Keratinocyte (primary cell): ENCODE measurements around the gene KDM6B.
A peak's percentile ranks its signal among the peaks of the same experiment; 100 is the strongest.

Experiments
- EZH2 ChIP-seq: IDR thresholded peaks from one replicate; pipeline ENCODE4 v1.6.1; 2012; ENCODE audit warnings: inconsistent platforms, mild to moderate bottlenecking, low read length, moderate library complexity
- TF ChIP-seq, protein P1 (sequence below), 3 experiments: IDR thresholded peaks in 1 of 3; conservative IDR thresholded peaks in 1 of 3; optimal IDR thresholded peaks in 1 of 3; 2 replicates in 2 of 3; 3 replicates in 1 of 3; pipeline versions ENCODE3 to v1.5.1; 2011; ENCODE audit warnings: low read length in 3 of 3, mild to moderate bottlenecking in 3 of 3, moderate library complexity in 2 of 3, control low read depth in 1 of 3, inconsistent platforms in 1 of 3; ENCODE audit not compliant: insufficient read depth in 2 of 3; ENCODE audit errors: extremely low read depth in 1 of 3

DNA sequence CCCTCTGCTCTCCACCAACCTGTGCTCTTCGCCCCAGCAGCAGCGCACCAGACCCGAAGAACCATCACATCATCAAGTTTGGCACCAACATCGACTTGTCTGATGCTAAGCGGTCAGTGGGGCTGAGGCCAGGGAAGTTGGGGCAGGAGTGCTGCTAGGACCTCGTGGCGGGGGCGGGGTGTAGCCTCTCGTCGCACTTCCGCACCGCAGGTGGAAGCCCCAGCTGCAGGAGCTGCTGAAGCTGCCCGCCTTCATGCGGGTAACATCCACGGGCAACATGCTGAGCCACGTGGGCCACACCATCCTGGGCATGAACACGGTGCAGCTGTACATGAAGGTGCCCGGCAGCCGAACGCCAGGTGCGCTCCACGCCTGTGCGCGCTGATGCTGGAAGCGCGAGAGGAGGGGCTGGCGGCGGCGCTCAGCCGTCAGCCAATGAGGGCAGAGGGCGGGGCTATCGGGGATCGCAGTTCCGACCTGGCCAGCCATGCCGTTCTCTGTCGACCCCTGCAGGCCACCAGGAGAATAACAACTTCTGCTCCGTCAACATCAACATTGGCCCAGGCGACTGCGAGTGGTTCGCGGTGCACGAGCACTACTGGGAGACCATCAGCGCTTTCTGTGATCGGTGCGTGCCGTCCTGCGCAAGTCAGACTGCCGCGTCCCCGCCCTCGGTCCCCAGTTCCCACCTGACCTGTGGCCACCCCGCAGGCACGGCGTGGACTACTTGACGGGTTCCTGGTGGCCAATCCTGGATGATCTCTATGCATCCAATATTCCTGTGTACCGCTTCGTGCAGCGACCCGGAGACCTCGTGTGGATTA is 17.6 kb downstream of the KDM6B start:
- TF ChIP-seq, protein P1, sequence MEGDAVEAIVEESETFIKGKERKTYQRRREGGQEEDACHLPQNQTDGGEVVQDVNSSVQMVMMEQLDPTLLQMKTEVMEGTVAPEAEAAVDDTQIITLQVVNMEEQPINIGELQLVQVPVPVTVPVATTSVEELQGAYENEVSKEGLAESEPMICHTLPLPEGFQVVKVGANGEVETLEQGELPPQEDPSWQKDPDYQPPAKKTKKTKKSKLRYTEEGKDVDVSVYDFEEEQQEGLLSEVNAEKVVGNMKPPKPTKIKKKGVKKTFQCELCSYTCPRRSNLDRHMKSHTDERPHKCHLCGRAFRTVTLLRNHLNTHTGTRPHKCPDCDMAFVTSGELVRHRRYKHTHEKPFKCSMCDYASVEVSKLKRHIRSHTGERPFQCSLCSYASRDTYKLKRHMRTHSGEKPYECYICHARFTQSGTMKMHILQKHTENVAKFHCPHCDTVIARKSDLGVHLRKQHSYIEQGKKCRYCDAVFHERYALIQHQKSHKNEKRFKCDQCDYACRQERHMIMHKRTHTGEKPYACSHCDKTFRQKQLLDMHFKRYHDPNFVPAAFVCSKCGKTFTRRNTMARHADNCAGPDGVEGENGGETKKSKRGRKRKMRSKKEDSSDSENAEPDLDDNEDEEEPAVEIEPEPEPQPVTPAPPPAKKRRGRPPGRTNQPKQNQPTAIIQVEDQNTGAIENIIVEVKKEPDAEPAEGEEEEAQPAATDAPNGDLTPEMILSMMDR (optimal IDR thresholded peaks at IDR 0.05 in 1 of 3, IDR thresholded peaks at IDR 0.05 in 1 of 3, conservative IDR thresholded peaks at IDR 0.05 in 1 of 3; ENCODE audit: extremely low read depth in 1 of 3, insufficient read depth in 2 of 3, low read length in 3 of 3) = peak; percentile 89 to 99 (median 98)
- no peak for TF ChIP-seq EZH2
